ENCODE data around the gene SPATC1L. TPM values are rescaled to one million over a fixed set of nuclear protein-coding genes. Genes with fewer than 3 reads are reported as not detected.

SPATC1L gene
- total and polyA plus RNA-seq, 7 donors: 1.9 to 6.0 (median 3.9) TPM

DNA sequence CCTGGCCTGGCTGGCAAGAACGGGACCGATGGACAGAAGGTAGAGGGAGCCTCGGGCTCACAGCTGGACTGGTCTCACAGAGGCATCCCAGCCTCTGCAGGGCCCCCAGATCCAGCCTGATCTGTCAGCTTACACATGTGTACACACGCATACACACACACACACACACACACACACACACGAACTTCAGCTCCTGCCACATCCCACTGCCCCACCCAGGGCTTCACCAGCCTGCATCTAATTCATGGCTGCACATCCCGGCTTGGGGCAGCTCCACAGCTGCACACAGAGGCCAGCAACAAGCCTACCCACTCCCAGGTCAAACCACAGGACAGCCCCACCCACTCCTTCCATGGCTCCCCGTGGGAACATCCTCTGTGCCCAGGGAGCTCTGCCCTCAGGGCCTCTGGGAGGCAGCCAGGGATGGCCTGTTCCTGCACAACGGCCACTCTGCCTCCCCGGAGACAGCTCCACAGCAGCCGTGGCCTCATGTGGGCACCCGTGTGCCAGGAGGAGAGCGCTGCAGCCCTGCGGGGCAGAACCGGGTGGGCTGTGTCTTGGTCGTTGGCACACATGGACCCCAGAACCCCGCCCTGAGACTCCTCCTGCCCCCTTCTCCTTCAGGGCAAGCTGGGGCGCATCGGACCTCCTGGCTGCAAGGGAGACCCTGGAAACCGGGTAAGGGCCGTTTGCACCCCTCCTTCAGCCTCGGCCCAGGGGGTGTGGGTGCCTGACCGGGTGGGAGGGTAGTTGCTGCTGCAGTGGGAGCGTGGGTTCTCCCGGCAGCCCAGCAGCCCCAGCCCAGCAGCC, 67.3 kb downstream of the SPATC1L start:
- Histone ChIP-seq H3K4me3 (no peak overlapping the region), H3K27ac (no peak overlapping the region), H3K36me3 (ENCODE audit: insufficient read depth in 1 of 2, low read depth in 1 of 2) (peaks cover 0 to 69% of the 10 kb centered on the region in 2 donors), H3K4me1 (no peaks in the 10 kb centered on the region), H3K27me3 (ENCODE audit: insufficient read depth in 3 of 3, low read length in 2 of 3) (peaks cover 0 to 9% (median 0%) of the 10 kb centered on the region in 3 donors), H3K9me3 (no peaks in the 10 kb centered on the region)
- WGBS, 3 donors: 78 to 81% (median 81%) methylated on average over 22 to 24 of the region's 24 CpGs
- intact Hi-C loops (cut with DNase I): no loop called here
- ATAC-seq: no peak
- DNase-seq: peak in 1 of 2 donors; percentile 48
- TF ChIP-seq, protein P1, sequence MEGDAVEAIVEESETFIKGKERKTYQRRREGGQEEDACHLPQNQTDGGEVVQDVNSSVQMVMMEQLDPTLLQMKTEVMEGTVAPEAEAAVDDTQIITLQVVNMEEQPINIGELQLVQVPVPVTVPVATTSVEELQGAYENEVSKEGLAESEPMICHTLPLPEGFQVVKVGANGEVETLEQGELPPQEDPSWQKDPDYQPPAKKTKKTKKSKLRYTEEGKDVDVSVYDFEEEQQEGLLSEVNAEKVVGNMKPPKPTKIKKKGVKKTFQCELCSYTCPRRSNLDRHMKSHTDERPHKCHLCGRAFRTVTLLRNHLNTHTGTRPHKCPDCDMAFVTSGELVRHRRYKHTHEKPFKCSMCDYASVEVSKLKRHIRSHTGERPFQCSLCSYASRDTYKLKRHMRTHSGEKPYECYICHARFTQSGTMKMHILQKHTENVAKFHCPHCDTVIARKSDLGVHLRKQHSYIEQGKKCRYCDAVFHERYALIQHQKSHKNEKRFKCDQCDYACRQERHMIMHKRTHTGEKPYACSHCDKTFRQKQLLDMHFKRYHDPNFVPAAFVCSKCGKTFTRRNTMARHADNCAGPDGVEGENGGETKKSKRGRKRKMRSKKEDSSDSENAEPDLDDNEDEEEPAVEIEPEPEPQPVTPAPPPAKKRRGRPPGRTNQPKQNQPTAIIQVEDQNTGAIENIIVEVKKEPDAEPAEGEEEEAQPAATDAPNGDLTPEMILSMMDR (IDR thresholded peaks at IDR 0.05): no peak

DNA sequence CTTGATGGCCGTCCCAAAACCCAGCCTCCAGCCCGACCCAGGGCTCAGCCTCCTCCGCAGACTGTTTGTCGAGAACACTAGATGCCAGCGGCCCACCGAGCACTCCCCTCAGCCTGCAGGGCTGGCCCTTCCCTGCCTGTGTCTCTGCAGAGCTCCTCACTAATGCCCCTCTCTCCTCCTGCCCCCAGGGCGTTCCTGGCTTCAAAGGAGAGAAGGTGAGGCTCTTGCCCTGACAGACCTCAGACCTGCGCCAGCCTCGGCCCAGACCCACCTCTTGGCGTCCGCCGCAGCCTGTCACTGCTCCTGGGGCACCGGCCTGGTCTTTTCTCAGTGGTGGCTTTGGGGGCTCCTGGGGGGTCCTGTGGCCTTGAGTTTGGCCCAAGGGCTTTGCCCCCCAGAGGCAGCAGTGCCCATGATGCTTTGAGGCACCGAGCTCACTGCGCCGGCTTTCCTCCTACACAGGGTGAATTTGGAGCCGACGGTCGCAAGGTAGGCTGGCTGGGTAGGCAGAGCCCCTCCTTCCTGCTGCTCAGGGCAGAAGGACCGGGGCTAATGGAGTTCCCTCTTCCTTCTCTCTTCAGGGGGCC, 68.0 kb downstream of the SPATC1L start:
- no peak overlapping the region for H3K4me3 ChIP-seq
- peak in 1 of 2 donors; percentile 36 for DNase-seq
- TF ChIP-seq, protein P1 (IDR thresholded peaks at IDR 0.05): no peak
- no peaks in the 10 kb centered on the region for H3K4me1 ChIP-seq
- H3K27me3 ChIP-seq (ENCODE audit: insufficient read depth in 3 of 3, low read length in 2 of 3): peaks cover 0 to 4% (median 0%) of the 10 kb centered on the region in 3 donors
- no peaks in the 10 kb centered on the region for H3K9me3 ChIP-seq
- intact Hi-C loops (cut with DNase I): no loop called here
- H3K27ac ChIP-seq: no peak overlapping the region
- no peak for ATAC-seq
- 86 to 92% (median 92%) methylated on average over 20 of the region's 20 CpGs for WGBS, 3 donors
- H3K36me3 ChIP-seq (ENCODE audit: insufficient read depth in 1 of 2, low read depth in 1 of 2): peaks cover 0 to 64% of the 10 kb centered on the region in 2 donors

DNA sequence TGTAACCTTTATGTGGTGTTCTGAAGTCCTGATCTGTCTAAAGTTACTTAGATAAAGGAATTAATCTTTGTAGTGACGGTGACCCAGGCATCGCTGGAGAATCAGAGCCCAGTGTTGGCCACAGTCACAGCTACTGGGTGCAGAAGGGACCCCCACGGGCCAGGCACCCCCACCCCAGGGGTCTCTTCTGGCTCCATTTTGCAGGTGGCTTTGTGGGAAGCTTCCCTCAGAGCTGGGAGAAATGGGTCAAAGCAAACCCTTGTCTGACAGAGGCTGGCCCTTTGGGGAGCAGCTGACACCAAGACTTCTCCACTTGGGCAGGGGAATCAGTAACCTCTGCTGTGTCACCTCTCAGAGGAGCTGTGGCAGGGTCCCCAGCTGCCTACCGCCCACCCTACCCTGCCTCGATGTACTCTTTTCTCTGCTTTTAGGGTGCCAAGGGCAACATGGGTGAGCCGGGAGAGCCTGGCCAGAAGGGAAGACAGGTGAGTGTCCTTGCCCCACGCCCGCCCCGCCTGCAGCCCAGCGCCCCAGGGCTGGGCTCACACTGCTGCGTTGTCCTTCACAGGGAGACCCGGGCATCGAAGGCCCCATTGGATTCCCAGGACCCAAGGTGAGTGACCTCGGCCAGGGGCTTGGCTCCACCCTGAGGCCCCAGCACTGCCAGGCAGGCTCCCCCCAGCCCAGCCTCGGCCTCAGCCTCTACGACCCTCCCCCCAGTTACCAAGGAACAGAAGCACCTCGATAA, 68.6 kb downstream of the SPATC1L start:
- H3K9me3 ChIP-seq: no peaks in the 10 kb centered on the region
- peaks cover 0 to 58% of the 10 kb centered on the region in 2 donors for H3K36me3 ChIP-seq (ENCODE audit: insufficient read depth in 1 of 2, low read depth in 1 of 2)
- 89 to 92% (median 91%) methylated on average over 17 of the region's 17 CpGs for WGBS, 3 donors
- TF ChIP-seq, protein P1 (IDR thresholded peaks at IDR 0.05): no peak
- no peak overlapping the region for H3K4me3 ChIP-seq
- no peak overlapping the region for H3K27ac ChIP-seq
- H3K27me3 ChIP-seq (ENCODE audit: insufficient read depth in 3 of 3, low read length in 2 of 3): peaks cover 0 to 6% (median under 1%) of the 10 kb centered on the region in 3 donors
- H3K4me1 ChIP-seq: no peaks in the 10 kb centered on the region
- ATAC-seq (no peak), DNase-seq (peak in 1 of 2 donors; percentile 39)
- intact Hi-C loops (cut with DNase I): no loop called here

DNA sequence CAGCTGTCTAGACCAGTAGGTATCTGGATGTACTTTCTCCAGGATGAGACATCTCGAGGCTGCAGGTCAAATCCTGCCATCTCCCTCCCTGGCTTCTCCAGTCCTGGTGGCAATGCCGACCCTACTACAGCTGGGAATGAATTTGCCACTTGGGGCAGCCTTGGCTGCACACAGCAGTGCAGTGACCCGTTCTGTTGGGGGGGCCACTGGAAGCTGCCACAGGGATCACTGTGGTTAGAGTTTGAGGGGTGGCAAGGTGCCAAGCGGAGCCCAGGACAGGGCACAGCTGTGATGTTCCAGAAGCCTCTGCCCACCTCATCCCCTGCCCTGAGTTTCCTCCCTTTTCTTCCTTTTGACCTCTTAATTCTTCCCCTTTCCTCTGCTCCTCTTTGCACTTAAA, 69.3 kb downstream of the SPATC1L start:
- TF ChIP-seq, protein P1 (IDR thresholded peaks at IDR 0.05): no peak
- intact Hi-C loops (cut with DNase I): no loop called here
- H3K4me3 ChIP-seq: no peak overlapping the region
- H3K27me3 ChIP-seq (ENCODE audit: insufficient read depth in 3 of 3, low read length in 2 of 3): peaks cover 0 to 9% (median 2%) of the 10 kb centered on the region in 3 donors
- WGBS, 3 donors: 91 to 97% (median 97%) methylated on average over 4 of the region's 4 CpGs
- H3K4me1 ChIP-seq: no peaks in the 10 kb centered on the region
- ATAC-seq (no peak), DNase-seq (peak; percentile 13 to 42)
- H3K9me3 ChIP-seq: no peaks in the 10 kb centered on the region
- peaks cover 0 to 58% of the 10 kb centered on the region in 2 donors for H3K36me3 ChIP-seq (ENCODE audit: insufficient read depth in 1 of 2, low read depth in 1 of 2)
- no peak overlapping the region for H3K27ac ChIP-seq

All from psoas muscle (tissue), 8 donors.